ENCODE data around the gene IL12RB2.
A peak's percentile ranks its signal among the peaks of the same experiment; 100 is the strongest.

Gene IL12RB2, protein sequence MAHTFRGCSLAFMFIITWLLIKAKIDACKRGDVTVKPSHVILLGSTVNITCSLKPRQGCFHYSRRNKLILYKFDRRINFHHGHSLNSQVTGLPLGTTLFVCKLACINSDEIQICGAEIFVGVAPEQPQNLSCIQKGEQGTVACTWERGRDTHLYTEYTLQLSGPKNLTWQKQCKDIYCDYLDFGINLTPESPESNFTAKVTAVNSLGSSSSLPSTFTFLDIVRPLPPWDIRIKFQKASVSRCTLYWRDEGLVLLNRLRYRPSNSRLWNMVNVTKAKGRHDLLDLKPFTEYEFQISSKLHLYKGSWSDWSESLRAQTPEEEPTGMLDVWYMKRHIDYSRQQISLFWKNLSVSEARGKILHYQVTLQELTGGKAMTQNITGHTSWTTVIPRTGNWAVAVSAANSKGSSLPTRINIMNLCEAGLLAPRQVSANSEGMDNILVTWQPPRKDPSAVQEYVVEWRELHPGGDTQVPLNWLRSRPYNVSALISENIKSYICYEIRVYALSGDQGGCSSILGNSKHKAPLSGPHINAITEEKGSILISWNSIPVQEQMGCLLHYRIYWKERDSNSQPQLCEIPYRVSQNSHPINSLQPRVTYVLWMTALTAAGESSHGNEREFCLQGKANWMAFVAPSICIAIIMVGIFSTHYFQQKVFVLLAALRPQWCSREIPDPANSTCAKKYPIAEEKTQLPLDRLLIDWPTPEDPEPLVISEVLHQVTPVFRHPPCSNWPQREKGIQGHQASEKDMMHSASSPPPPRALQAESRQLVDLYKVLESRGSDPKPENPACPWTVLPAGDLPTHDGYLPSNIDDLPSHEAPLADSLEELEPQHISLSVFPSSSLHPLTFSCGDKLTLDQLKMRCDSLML

DNA sequence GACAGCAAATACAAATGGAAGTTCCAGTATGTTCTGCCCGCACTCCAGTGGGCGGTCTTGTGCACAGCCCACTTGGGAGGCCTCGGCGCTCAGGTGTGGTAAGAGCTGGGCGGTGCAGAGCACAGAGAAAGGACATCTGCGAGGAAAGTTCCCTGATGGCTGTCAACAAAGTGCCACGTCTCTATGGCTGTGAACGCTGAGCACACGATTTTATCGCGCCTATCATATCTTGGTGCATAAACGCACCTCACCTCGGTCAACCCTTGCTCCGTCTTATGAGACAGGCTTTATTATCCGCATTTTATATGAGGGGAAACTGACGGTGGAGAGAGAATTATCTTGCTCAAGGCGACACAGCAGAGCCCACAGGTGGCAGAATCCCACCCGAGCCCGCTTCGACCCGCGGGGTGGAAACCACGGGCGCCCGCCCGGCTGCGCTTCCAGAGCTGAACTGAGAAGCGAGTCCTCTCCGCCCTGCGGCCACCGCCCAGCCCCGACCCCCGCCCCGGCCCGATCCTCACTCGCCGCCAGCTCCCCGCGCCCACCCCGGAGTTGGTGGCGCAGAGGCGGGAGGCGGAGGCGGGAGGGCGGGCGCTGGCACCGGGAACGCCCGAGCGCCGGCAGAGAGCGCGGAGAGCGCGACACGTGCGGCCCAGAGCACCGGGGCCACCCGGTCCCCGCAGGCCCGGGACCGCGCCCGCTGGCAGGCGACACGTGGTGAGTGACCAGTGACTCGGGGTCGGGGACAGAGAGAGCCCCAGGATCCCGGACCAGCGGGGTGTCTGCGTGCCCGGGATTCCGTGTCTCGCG, at the start of gene IL12RB2:
TSS of gene IL12RB2 (plus strand) at position 623 of the 810 bp plus-strand sequence. CDS start 12,496 bp downstream, outside the sequence.
- DNase-seq (ENCODE audit: low read depth in 3 of 3), result peak in 2 of 3 experiments; percentile 21 to 29

DNA sequence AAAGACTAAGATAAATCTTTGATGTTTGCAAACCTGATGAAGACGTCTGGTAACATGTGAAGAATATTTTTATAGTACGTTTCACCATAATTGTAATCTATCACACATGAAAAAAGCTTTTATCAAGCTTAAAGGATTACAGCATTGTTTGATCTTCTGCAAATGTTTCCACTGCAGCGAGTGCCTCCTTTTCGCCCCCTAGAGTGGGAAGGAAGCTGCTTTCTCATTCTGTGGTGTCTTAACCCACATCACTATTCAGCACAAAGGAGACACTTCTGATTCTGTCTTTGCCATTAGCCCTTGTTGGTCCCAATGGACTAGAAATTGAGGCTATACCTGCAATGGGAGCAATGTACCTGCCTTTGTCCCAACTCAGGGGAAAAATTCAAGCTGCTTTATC, 46.0 kb upstream of the IL12RB2 start:
- DNase-seq (ENCODE audit: low read depth in 3 of 3), result peak in 2 of 3 experiments; percentile 3

DNA sequence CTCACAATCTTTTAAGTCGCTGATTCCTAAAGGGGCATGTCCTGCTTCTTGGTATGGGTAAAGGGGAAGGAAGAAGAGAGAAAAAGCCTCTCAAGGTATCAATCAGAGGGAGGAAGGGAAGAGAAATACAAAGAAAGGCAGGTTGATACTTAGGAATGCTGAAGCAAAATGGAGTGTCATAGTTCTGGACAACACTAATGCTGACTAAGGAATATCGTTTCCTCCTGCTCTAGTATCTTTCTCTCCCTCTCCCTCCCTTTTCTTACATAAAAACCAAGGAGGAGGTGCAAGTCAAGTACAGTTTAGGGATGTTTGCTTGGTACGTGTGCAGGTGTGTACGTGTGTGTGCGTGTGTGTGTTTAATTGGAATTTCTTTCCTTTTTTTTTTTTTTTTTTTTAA, 44.9 kb upstream of the IL12RB2 start:
- DNase-seq (ENCODE audit: low read depth in 3 of 3), result no peak

DNA sequence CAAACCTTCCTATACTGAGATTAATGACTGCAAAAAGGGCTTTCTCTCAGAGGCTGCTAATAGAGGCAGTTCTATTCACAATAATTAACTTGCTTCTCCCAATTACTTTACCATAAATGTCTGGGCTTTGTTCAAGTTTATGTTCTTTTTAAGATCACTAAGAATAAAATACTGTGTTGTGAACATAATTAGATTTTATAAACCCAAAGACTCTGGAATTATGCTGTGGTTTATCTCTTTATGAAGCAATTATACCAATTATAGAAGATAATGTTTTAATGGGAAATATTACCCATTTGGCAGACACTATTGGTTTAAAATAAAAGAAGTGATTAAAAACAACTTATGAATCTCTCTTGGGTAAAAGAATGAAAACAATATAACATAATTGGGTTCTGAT, 43.5 kb upstream of the IL12RB2 start:
- DNase-seq (ENCODE audit: low read depth in 3 of 3), result no peak

DNA sequence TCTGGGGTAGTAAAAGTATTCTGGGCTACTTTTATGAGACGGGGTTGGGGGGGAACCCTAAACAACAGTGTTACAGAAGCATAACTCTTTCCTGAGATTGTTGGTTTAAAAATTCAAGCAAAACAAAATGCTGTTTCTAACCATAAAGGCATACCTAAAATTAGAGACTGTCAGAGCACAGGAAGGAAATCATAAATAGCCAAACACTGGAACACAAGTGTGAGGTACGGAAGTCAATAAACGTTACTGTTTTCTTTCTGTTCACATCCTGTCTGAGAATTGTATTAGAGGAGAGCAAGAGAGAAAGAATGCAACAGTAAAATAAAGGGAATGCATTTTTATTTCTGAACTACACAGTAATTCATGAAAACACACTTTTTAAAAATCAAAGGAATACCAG, 42.8 kb upstream of the IL12RB2 start:
- DNase-seq (ENCODE audit: low read depth in 3 of 3), result no peak

DNA sequence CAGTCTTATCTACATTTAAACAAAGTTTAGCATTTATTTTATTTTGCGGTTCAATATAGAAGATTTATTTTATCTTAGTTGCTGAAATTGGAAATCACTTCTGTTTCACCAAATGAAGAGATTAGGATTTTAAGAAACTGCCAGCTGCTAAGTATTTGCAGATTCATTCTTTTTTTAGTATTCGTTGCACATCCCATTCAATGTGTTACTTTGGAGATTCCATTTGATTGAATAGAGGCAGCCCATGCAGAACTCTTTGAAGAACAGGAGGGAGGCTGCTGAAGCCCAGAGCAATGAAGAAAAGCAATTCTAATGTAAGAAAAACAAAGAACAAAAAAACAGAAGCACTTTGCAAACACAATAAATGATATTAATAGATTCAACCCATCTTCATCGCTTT, 38.6 kb upstream of the IL12RB2 start:
- DNase-seq (ENCODE audit: low read depth in 3 of 3), result no peak

DNA sequence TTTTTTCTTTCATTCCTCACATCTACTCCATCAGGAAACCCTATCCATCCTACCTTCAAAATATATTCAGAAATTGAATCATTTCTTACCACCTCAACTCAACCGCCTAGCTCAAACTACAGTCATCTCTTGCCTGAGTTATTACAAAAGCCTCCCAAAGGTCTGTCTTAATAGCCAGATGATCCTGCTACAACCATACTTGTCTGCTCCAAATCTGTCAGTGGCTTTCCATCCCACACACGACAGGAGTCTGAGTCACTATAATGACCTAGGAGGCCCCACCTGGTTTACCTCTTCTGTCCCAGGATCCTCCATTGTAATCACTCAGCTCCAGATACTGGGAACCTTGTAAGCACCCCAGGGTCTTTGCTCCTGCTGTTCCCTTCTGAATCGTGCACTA, 37.1 kb upstream of the IL12RB2 start:
- no peak for DNase-seq (ENCODE audit: low read depth in 3 of 3)

DNA sequence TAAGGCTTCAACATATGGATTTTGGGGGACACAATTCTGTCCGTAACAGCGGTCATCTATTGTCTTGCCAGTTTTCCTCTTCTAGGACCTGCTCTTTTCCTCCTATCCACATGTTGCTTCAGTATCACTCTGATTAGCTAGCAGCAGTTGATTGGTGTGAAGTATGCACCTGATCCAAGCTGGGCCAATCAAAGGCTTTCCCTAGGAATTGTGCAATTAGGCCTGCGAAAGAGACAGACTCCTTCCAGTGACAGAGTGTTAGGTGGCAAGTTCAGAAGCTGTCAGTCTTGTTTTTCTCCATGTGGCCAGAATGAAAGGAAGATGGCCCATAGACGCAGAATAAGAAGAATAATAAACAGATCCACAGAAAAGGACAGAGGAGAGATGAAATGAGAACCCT, 34.1 kb upstream of the IL12RB2 start:
- no peak for DNase-seq (ENCODE audit: low read depth in 3 of 3)

DNA sequence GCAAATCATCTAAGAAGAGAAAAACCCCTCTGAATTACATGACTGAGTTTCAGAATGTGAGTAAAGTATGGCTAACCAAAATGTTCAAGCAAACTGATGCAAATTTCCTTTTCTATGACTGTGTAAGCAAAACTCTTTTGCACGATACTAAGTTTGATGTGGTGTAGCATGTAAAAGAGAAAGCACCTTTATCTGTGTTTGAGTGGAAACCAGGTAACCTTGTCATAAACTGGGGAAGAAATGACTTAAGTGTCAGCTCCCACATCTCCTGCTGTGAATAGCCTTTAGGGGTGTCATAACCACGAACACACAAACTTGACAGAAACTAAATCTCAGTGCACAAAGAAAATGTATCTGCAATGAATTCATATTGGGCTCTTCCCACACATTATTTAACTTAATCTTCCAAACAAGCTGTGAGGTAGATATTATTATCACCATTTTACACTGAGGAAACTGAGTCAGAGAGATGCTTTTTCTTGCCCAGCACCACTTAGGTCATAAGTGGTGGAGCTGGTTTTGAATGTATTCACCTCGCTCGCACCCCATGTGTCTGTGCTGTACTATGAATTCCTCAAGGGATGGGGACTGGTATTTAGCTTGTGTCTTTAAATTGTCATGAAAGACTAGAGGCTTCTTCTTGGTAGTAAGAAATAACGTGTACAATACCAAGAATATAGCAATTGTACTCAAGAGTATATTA, 32.9 kb upstream of the IL12RB2 start:
- no peak for DNase-seq (ENCODE audit: low read depth in 3 of 3)

DNA sequence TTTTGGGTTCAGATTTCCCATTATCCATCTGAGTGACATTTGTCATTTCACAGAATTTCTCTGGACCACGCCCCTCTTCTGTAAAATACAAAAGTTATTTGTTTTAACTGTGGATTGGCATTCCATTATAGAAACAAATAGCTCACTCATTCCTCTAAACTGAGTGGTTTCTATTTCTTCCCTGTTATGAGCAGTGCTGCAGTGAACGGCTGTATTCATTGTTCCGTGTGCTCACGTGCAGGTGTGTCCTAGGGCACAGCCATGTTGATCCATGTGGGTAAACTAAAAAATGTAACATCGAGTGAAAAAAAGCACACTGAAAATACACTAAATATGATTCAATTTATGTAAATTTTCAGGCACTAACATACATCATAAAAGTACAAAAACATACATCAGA, 27.0 kb upstream of the IL12RB2 start:
- DNase-seq (ENCODE audit: low read depth in 3 of 3), result no peak

DNA sequence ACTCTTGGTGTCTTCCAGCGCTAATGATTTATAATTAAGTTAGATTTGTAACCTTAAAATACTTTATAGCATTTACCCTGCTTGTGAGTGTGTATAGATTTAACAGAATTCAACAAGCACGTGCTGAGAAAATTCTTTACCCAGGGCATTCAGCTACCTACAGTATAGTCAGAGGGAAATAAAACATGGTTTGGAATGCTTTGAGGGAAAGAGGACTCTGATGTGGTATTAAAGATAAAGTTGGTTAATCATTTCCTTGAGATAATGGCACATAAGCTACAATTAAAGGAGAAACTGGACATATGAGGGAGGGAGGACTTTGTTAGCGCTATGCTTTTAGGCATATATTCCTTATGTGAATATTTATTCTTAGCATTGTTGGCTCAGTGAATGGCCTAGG, 26.4 kb upstream of the IL12RB2 start:
- DNase-seq (ENCODE audit: low read depth in 3 of 3), result no peak

DNA sequence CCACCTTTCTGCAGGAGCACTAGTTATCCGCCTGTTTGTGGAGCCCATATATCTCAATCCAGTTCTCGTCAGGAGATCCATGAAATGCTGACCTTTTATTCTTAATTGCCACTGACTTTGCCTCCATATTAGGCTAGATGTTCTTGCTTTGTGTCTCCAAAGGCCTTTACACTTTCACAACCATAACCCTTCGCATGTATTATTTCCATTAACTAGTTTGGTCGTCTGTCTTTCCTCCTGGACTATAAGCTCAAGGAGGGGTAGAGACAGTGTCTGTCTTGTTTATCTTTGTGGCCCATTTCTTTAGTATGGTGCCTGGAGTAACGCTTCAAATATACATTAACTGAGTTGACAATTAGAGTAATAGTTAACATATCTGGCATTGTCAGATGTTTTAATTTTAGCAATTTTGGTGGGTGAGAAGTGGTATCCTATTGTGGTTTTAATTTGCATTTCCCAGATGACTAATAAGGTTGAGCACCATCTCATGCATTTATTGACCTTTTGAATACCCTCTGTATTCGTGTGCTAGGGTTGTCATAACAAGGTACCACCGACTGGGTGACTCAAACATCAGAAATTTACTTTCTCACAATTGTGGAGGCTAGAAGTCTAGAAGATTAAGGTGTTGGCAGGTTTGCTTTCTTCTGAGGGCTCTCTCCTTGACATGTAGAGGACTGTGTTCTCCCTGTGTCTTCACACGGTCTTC, 21.7 kb upstream of the IL12RB2 start:
- DNase-seq (ENCODE audit: low read depth in 3 of 3), result no peak

DNA sequence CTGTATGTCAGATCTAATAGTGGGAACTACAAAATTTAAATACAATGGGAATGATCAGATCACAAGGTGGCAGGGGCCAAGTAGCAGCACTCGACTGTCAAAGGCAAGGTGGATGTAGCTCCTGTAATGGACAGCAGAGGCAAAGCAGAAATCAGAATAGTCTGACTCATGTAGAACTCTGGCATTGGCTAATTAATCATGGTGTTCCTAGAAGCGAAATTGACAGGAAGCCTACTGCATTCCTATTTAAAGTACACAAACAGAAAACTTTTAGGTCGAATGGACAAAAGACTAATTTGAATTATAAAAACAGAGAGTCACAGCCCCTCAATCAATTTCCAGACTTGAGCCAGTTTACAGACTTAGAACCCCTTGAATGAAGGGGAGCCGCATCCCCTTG, 17.4 kb upstream of the IL12RB2 start:
- DNase-seq (ENCODE audit: low read depth in 3 of 3), result no peak

DNA sequence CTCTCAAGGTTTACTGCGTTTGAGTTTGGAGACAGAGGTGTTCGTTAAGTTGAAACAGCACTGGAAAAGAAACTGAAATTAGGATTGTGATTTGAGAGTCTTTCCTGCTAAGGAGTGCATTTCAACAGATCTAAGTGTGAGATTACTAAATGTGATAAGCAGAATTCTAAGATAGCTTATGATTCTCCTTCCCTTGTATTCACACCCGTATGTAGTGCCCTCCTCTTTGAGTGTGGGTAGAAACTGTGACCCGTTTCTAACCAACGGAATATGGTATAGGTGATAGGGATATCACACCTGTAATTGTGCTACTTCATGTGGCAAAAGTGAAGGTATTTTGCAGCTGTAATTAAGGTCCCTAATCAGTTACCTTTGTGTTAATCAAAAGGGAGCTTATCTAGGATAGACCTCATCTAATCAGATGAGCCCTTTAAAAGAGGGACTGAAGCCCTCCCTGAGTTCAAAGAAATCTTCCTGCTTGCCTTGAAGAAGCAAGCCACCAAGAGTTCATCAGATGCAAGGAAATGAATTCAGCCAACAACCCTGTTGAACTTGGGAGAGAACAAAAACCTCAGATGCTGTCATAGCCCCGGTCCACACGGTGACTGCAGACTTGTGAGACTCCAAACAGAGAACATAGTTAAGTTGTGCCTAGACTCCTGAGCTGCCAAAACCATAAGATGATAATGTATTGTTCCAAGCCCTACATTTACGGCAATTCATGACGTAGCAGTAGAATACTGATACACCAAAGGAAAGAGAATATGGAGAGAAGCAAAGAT, 12.6 kb upstream of the IL12RB2 start:
- no peak for DNase-seq (ENCODE audit: low read depth in 3 of 3)

DNA sequence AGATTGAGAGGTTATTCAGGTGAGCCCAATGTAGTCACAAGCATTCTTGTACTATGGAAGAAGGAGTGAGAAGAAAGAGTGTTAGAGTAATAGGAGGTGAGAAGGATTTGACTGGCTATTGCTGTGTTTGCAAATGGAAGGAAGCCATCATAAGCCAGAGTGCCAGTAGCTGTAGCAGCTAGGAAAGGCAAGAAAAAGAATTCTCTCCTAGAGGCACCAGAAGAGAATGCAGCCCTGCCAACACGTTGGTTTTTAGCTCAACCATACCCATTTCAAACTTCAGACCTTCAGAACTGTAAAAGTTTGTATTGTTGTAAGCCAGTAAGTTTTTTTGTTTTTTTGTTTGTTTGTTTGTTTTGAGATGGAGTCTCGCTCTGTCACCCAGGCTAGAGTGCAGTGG, 8.9 kb upstream of the IL12RB2 start:
- no peak for DNase-seq (ENCODE audit: low read depth in 3 of 3)

DNA sequence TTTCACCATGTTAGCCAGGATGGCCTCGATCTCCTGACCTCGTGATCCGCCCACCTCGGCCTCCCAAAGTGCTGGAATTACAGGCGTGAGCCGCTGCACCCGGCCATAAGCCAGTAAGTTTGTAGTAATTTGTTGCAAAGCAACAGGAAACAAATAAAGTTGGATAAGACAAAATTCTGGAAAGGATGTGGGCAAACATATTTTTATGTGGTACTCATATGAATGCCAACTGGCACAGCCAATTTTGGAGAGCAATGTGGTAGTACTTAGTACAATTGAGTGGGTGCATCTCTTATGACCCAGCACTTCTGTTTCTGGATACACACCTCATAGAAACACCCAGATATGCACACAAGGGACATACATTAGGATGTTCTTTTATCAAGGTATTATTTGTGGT, 8.4 kb upstream of the IL12RB2 start:
- no peak for DNase-seq (ENCODE audit: low read depth in 3 of 3)

DNA sequence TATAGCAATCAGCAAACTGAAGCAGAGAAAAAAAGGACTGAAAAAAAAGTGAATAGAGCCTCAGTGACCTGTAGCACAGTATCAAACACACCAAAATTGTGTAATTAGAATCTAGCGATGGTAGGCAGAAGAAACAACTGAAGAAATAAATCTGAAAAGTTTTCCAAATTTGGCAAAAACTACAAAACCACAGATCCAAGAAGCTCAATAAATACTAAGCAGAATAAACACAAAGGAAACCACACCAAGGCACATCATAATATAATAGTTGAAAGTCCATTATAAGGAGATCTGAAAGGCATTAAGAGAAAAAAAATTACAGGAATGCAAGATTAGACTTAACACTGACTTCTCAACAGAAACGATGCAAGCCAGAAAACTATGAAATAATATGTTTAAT, 7.1 kb upstream of the IL12RB2 start:
- DNase-seq (ENCODE audit: low read depth in 3 of 3), result no peak

DNA sequence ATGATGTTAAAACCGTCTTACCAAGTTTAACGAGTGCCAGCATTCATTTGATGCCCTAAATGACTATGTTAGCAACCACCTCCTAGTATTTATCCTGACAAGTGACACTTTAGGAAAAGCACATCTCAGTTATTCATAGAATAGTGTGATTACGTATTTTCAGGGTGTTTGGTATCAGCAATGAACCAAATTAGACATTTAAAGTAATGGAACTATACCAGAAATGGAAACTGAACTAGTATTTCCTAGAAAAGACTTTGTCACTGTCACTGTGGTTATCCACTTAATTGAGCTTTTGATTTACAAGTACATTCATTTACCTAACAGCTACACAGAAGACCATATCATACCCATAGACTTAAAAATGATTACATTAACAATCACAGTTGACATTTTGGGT, 3.6 kb upstream of the IL12RB2 start:
- DNase-seq (ENCODE audit: low read depth in 3 of 3), result no peak

DNA sequence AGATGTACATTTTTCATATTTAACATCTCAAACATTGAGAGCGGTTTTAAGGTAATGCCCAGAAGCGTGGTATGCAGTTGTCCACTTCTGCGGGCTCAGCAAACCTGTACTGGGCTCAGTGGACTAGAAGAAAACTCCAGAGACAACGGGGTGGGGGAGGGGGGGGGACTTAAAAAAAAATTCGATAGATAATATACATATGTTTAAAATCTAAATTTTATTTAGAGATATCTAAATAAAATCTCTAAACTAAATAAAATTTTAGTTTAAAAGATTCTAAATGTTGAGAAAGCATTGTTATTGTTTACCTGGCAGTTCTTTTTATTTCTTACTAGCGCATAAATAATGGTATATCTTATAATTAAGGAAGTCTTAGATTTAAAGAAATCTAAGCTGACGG, 1.1 kb upstream of the IL12RB2 start:
- DNase-seq (ENCODE audit: low read depth in 3 of 3), result no peak

DNA sequence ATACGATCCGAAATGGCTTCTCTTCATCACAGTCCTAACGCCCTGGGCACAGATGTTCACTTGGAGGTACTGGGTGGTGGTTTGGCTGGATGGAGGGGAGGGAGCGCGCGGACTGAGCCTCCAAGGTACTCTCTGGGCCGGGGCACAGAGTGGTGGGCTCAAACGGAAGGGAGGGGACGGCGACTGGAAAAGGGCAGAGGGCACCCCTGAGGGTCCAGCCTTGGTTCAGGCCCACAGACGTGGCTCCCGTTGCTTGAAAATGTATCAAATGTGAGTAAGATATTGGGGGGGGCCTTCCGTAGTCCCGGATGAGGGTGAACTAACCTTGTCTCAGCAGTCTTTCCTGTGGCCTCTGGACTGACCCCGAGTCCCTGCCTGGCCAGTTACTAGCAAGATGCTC, 463 bp downstream of the IL12RB2 start:
- peak in 1 of 3 experiments; percentile 18 for DNase-seq (ENCODE audit: low read depth in 3 of 3)

All from stimulated activated CD4-positive, alpha-beta T cell treated with anti-CD3 and anti-CD28 coated beads, TNF-alpha, amount 100 ng/mL, for 4 hours (primary cell).